GM23338 (cell line): ENCODE data around the gene PUM2. TPM values are rescaled to one million over a fixed set of nuclear protein-coding genes. Genes with fewer than 3 reads are reported as not detected.

Experiments
- ATAC-seq: fragments of 200-7000 bp; cut with Tn5 transposase; 3 replicates; pipeline ENCODE4 v1.9.1; 2020
- DNase-seq: peaks from one replicate; pipeline ENCODE4 v3.0.0-alpha.2; 2015; ENCODE audit warnings: low spot score
- H2AFZ ChIP-seq: fragments of 200-600 bp; sonication (generic); 2 replicates; pipeline ENCODE4 v1.8.0; 2016; ENCODE audit warnings: antibody characterized with exemption, mild to moderate bottlenecking, moderate library complexity
- H3F3A ChIP-seq: fragments of 200-600 bp; sonication (generic); replicated peaks from 2 replicates; pipeline ENCODE4 v1.8.0; 2017; ENCODE audit warnings: antibody characterized with exemption, mixed run types, low read depth
- H3K27ac ChIP-seq: fragments of 200-600 bp; sonication (generic); 2 replicates; pipeline ENCODE4 v1.6.1; 2016; ENCODE audit warnings: low read depth
- H3K27me3 ChIP-seq: fragments of 200-600 bp; sonication (generic); 2 replicates; pipeline ENCODE4 v1.8.0; 2016; ENCODE audit warnings: mild to moderate bottlenecking, mixed run types, moderate library complexity; ENCODE audit not compliant: insufficient read depth
- H3K36me3 ChIP-seq: fragments of 200-600 bp; sonication (generic); 2 replicates; pipeline ENCODE4 v1.8.0; 2016; ENCODE audit warnings: mild to moderate bottlenecking; ENCODE audit not compliant: insufficient read depth
- H3K4me1 ChIP-seq: fragments of 200-600 bp; sonication (generic); 2 replicates; pipeline ENCODE4 v1.8.0; 2016; ENCODE audit warnings: mild to moderate bottlenecking, moderate library complexity; ENCODE audit not compliant: insufficient read depth
- H3K4me2 ChIP-seq: fragments of 200-600 bp; sonication (generic); 2 replicates; pipeline ENCODE4 v1.7.1; 2017; ENCODE audit warnings: mixed run types
- H3K4me3 ChIP-seq: fragments of 200-600 bp; sonication (generic); 2 replicates; pipeline ENCODE4 v1.6.1; 2016; ENCODE audit warnings: mixed run types
- H3K79me2 ChIP-seq: fragments of 200-600 bp; sonication (generic); replicated peaks from 2 replicates; pipeline ENCODE4 v1.8.0; 2017; ENCODE audit warnings: mild to moderate bottlenecking; ENCODE audit not compliant: insufficient read depth
- H3K9me2 ChIP-seq: fragments of 200-600 bp; sonication (generic); 2 replicates; pipeline ENCODE4 v1.8.0; 2017; ENCODE audit not compliant: insufficient read depth
- H4K20me1 ChIP-seq: fragments of 200-600 bp; sonication (generic); replicated peaks from 2 replicates; pipeline ENCODE4 v1.8.0; 2017; ENCODE audit warnings: mild to moderate bottlenecking; ENCODE audit not compliant: insufficient read depth
- H3K27ac Mint-ChIP-seq: 2 replicates; pipeline ENCODE4 v1.8.0; 2020; ENCODE audit warnings: inconsistent platforms, mild to moderate bottlenecking, moderate library complexity, mixed read lengths
- H3K27me3 Mint-ChIP-seq: 3 replicates; pipeline ENCODE4 v1.8.0; 2022; ENCODE audit warnings: low read depth, mild to moderate bottlenecking, moderate library complexity, mixed read lengths, inconsistent platforms; ENCODE audit not compliant: insufficient read depth, poor library complexity
- H3K36me3 Mint-ChIP-seq: 3 replicates; pipeline ENCODE4 v1.8.0; 2021; ENCODE audit warnings: low read depth, mild to moderate bottlenecking, inconsistent platforms, moderate library complexity, mixed read lengths
- H3K4me1 Mint-ChIP-seq: 3 replicates; pipeline ENCODE4 v1.8.0; 2020; ENCODE audit warnings: mild to moderate bottlenecking, inconsistent platforms, mixed read lengths
- H3K4me3 Mint-ChIP-seq: 3 replicates; pipeline ENCODE4 v1.8.0; 2021; ENCODE audit warnings: moderate library complexity, mild to moderate bottlenecking, inconsistent platforms, mixed read lengths
- H3K9me3 Mint-ChIP-seq: 3 replicates; pipeline ENCODE4 v1.8.0; 2020; ENCODE audit warnings: moderate library complexity, mild to moderate bottlenecking, inconsistent platforms, mixed read lengths
- CREB1 ChIP-seq: fragments of 250-450 bp; sonication (Bioruptor Pico); IDR thresholded peaks from 2 replicates; pipeline ENCODE4 v1.5.0; 2020; ENCODE audit warnings: low read depth, mild to moderate bottlenecking, moderate library complexity
- CTCF ChIP-seq, 2 experiments: fragments of 200-600 bp in 1 of 2; sonication (generic) in 1 of 2; conservative IDR thresholded peaks; 2 replicates each; pipeline versions ENCODE4 v1.5.1 to v1.6.1; 2016 to 2017; ENCODE audit warnings: antibody characterized with exemption in 2 of 2, low read depth in 2 of 2, mild to moderate bottlenecking in 2 of 2, moderate library complexity in 1 of 2
- EZH2 ChIP-seq: fragments of 200-600 bp; sonication (generic); IDR thresholded peaks from one replicate; pipeline ENCODE4 v1.8.0; 2017; ENCODE audit warnings: antibody characterized with exemption, mild to moderate bottlenecking, low read depth; ENCODE audit not compliant: unreplicated experiment
- EZH2phosphoT487 ChIP-seq: fragments of 200-600 bp; sonication (generic); IDR thresholded peaks from one replicate; pipeline ENCODE4 v1.8.1; 2018; ENCODE audit warnings: antibody characterized with exemption; ENCODE audit not compliant: unreplicated experiment
- JUNB ChIP-seq: IDR thresholded peaks from one replicate; pipeline ENCODE4 v1.6.1; 2016; ENCODE audit warnings: antibody characterized with exemption; ENCODE audit not compliant: unreplicated experiment
- NANOG ChIP-seq: IDR thresholded peaks from 2 replicates; pipeline ENCODE4 v1.6.1; 2016; ENCODE audit warnings: antibody characterized with exemption, borderline replicate concordance
- POLR2AphosphoS5 ChIP-seq: IDR thresholded peaks from 2 replicates; pipeline ENCODE4 v1.6.1; 2016; ENCODE audit warnings: antibody characterized with exemption, low read depth
- REST ChIP-seq: IDR thresholded peaks from one replicate; pipeline ENCODE4 v1.6.1; 2018; ENCODE audit warnings: antibody characterized with exemption; ENCODE audit not compliant: unreplicated experiment
- STAT1 ChIP-seq: IDR thresholded peaks from one replicate; pipeline ENCODE4 v1.6.1; 2016; ENCODE audit warnings: antibody characterized with exemption; ENCODE audit not compliant: unreplicated experiment
- ZNF114 ChIP-seq: fragments of 250-450 bp; sonication (Bioruptor Pico); IDR thresholded peaks from 2 replicates; pipeline ENCODE4 v1.5.0; 2020; ENCODE audit warnings: mild to moderate bottlenecking, moderate library complexity
- ZNF331 ChIP-seq: fragments of 250-450 bp; sonication (Bioruptor Pico); IDR thresholded peaks from 2 replicates; pipeline ENCODE4 v1.5.0; 2020; ENCODE audit warnings: low read depth, mild to moderate bottlenecking, moderate library complexity
- long read RNA-seq: library from polyadenylated mRNA; unstranded; transcript quantifications from one replicate; pipeline ENCODE4 v2.0.0, GENCODE V29; 2020; ENCODE audit not compliant: unreplicated experiment
- polyA plus RNA-seq: library from polyadenylated mRNA; unstranded; fragments of >200 nt; fragmentation: Nextera tagmentation; extraction: Ambion mirVana; gene quantifications from 2 replicates; pipeline ENCODE4 v1.2.1, GENCODE V29; 2016
- total RNA-seq: library from RNA; depleted of rRNA; stranded (reverse); fragments of >200 nt; shearing (Covaris generic); gene quantifications from 2 replicates; pipeline ENCODE4 v1.2.3, GENCODE V29; 2014; rRNA removed
- TF ChIP-seq, protein P1 (sequence below): fragments of 250-450 bp; sonication (Bioruptor Pico); IDR thresholded peaks from 2 replicates; pipeline ENCODE4 v1.5.0; 2020; ENCODE audit warnings: mild to moderate bottlenecking, moderate library complexity
- TF ChIP-seq, protein P2 (sequence below): IDR thresholded peaks from 2 replicates; pipeline ENCODE4 v1.6.1; 2016; ENCODE audit warnings: antibody characterized with exemption

The PUM2 gene
- 84.2 and 94.1 TPM in 2 replicates for total RNA-seq
- 27.8 and 29.9 TPM in 2 replicates for polyA plus RNA-seq
- long read RNA-seq, partial matches to known transcripts = 0 of 2 reads
- long read RNA-seq, other reads (novel, unspliced or antisense) = 2 of 2 reads

DNA sequence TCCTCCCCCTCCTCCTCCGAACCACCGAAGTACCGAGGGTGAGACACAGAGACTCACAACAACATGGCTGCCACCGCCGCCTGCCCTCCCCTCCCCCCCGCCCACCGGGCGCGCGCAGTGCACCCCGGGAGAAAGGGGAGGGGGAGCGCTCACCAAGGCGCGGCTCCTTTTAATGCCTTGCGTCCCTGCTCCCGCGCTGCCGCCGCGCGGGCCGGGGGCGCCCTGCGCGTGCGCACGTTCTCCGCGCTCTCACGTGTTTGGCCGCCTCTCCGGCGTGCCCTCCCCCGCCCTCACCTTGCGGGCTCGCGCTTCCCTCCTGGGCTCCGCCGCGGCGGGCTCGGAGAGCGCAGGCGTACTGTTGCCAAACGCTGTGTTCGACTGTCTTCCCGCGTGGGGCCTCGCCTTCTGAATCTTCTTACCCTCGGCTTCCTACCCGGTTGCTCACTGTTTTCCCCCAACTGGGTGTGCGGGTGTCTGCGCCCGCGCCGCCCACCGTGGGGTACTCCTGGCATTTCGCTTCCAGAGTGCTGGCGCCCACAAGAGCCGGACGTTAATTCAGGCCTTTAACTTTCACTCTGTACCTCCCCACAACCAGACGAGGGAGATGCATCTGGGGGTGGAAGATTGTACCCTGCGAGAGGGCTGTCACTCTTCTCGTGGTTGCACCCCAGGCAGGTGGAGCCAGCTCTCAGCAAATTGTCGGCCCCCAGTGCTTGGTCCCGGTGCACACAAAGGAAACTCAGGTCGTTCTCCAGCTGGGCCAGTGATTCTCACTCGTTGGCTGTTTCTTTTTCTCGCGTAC lies at the start of gene PUM2:
TSS of gene PUM2 (minus strand) at position 92 of the 802 bp plus-strand sequence. CDS start 23,484 bp downstream, outside the sequence.
- Histone ChIP-seq H3K4me1 (peaks cover 50% of the 10 kb centered on the region), H2AFZ (peak within 1 kb of the TSS; percentile 20), H3K79me2 (peaks cover 43% of the 10 kb centered on the region), H3K4me3 (peak within 1 kb of the TSS; percentile 79), H3K27ac (peak within 1 kb of the TSS; percentile 98), H3K27me3 (no peaks in the 10 kb centered on the region), H3K36me3 (no peaks in the 10 kb centered on the region), H4K20me1 (peaks cover 32% of the 10 kb centered on the region), H3K9me2 (no peaks in the 10 kb centered on the region), H3K4me2 (peak within 1 kb of the TSS; percentile 94), H3F3A (peaks cover 8% of the 10 kb centered on the region; the same call in 1 of the 2 replicates)
- Mint-ChIP-seq H3K36me3 (peaks cover 11% of the 10 kb centered on the region), H3K27ac (peak within 1 kb of the TSS; percentile 95), H3K4me1 (peaks cover 21% of the 10 kb centered on the region), H3K4me3 (peak within 1 kb of the TSS; percentile 83; the same call in 2 of the 3 replicates), H3K27me3 (peaks cover 8% of the 10 kb centered on the region), H3K9me3 (no peaks in the 10 kb centered on the region)
- TF ChIP-seq, protein P1, sequence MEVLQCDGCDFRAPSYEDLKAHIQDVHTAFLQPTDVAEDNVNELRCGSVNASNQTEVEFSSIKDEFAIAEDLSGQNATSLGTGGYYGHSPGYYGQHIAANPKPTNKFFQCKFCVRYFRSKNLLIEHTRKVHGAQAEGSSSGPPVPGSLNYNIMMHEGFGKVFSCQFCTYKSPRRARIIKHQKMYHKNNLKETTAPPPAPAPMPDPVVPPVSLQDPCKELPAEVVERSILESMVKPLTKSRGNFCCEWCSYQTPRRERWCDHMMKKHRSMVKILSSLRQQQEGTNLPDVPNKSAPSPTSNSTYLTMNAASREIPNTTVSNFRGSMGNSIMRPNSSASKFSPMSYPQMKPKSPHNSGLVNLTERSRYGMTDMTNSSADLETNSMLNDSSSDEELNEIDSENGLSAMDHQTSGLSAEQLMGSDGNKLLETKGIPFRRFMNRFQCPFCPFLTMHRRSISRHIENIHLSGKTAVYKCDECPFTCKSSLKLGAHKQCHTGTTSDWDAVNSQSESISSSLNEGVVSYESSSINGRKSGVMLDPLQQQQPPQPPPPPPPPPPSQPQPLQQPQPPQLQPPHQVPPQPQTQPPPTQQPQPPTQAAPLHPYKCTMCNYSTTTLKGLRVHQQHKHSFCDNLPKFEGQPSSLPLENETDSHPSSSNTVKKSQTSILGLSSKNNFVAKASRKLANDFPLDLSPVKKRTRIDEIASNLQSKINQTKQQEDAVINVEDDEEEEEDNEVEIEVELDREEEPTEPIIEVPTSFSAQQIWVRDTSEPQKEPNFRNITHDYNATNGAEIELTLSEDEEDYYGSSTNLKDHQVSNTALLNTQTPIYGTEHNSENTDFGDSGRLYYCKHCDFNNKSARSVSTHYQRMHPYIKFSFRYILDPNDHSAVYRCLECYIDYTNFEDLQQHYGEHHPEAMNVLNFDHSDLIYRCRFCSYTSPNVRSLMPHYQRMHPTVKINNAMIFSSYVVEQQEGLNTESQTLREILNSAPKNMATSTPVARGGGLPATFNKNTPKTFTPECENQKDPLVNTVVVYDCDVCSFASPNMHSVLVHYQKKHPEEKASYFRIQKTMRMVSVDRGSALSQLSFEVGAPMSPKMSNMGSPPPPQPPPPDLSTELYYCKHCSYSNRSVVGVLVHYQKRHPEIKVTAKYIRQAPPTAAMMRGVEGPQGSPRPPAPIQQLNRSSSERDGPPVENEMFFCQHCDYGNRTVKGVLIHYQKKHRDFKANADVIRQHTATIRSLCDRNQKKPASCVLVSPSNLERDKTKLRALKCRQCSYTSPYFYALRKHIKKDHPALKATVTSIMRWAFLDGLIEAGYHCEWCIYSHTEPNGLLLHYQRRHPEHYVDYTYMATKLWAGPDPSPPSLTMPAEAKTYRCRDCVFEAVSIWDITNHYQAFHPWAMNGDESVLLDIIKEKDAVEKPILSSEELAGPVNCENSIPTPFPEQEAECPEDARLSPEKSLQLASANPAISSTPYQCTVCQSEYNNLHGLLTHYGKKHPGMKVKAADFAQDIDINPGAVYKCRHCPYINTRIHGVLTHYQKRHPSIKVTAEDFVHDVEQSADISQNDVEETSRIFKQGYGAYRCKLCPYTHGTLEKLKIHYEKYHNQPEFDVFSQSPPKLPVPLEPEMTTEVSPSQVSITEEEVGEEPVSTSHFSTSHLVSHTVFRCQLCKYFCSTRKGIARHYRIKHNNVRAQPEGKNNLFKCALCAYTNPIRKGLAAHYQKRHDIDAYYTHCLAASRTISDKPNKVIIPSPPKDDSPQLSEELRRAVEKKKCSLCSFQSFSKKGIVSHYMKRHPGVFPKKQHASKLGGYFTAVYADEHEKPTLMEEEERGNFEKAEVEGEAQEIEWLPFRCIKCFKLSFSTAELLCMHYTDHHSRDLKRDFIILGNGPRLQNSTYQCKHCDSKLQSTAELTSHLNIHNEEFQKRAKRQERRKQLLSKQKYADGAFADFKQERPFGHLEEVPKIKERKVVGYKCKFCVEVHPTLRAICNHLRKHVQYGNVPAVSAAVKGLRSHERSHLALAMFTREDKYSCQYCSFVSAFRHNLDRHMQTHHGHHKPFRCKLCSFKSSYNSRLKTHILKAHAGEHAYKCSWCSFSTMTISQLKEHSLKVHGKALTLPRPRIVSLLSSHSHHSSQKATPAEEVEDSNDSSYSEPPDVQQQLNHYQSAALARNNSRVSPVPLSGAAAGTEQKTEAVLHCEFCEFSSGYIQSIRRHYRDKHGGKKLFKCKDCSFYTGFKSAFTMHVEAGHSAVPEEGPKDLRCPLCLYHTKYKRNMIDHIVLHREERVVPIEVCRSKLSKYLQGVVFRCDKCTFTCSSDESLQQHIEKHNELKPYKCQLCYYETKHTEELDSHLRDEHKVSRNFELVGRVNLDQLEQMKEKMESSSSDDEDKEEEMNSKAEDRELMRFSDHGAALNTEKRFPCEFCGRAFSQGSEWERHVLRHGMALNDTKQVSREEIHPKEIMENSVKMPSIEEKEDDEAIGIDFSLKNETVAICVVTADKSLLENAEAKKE (CRISPR knock-in tag) = no peak
- TF ChIP-seq EZH2 (no peak), NANOG (no peak), CTCF (conservative IDR thresholded peaks at IDR 0.05; ENCODE audit: low read depth in 2 of 2) (no peak), REST (peak; percentile 34), ZNF114 (no peak), EZH2phosphoT487 (no peak), POLR2AphosphoS5 (peak; percentile 96), STAT1 (no peak), ZNF331 (CRISPR knock-in tag) (no peak), CREB1 (peak; percentile 61), JUNB (no peak)
- TF ChIP-seq, protein P2, sequence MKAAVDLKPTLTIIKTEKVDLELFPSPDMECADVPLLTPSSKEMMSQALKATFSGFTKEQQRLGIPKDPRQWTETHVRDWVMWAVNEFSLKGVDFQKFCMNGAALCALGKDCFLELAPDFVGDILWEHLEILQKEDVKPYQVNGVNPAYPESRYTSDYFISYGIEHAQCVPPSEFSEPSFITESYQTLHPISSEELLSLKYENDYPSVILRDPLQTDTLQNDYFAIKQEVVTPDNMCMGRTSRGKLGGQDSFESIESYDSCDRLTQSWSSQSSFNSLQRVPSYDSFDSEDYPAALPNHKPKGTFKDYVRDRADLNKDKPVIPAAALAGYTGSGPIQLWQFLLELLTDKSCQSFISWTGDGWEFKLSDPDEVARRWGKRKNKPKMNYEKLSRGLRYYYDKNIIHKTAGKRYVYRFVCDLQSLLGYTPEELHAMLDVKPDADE = 0 out of 2 replicates have a peak, but pooled peaks have one; percentile 13
- DNase-seq (peak; percentile 97), ATAC-seq (peak; percentile 77)
